ENCODE data around the gene CHD9NB.

DNA sequence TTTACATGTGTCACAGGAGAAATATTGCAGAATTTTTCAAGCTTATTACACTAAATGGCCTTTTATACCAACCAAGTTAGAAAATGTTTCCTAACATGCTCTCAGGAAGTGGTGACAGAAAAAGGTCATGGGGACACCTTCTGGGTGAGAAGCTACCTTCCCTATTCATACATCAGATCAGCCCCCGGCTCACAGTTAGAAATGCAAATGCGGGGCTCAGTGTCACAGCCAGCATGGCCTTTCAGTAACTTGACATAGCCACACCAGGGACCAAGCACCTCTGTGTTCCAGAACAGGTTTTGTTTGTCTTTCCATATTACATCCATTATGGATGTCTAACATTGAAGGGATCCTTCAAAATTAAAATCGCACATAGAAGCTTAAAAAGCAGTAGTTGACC is 59.5 kb downstream of the CHD9NB start:
- TF ChIP-seq, protein P1, sequence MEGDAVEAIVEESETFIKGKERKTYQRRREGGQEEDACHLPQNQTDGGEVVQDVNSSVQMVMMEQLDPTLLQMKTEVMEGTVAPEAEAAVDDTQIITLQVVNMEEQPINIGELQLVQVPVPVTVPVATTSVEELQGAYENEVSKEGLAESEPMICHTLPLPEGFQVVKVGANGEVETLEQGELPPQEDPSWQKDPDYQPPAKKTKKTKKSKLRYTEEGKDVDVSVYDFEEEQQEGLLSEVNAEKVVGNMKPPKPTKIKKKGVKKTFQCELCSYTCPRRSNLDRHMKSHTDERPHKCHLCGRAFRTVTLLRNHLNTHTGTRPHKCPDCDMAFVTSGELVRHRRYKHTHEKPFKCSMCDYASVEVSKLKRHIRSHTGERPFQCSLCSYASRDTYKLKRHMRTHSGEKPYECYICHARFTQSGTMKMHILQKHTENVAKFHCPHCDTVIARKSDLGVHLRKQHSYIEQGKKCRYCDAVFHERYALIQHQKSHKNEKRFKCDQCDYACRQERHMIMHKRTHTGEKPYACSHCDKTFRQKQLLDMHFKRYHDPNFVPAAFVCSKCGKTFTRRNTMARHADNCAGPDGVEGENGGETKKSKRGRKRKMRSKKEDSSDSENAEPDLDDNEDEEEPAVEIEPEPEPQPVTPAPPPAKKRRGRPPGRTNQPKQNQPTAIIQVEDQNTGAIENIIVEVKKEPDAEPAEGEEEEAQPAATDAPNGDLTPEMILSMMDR (IDR thresholded peaks at IDR 0.05) = no peak
- no peak for TF ChIP-seq POLR2A (IDR thresholded peaks at IDR 0.05)

Measured in transverse colon (tissue), 3 donors.